HG02943 (cell line): Measurements from ENCODE around the gene ORM1.
"Not testable (repeated sequence)": the region's sequence is repeated elsewhere in the genome, so short reads cannot be mapped to it uniquely, and the experiment has no call there.

Source experiments
- ATAC-seq: cut with Tn5 transposase; IDR thresholded peaks from one replicate; pipeline ENCODE4 v1.9.1; 2021; ENCODE audit warnings: mild to moderate bottlenecking, low read depth, moderate library complexity; ENCODE audit not compliant: unreplicated experiment

Gene ORM1

DNA sequence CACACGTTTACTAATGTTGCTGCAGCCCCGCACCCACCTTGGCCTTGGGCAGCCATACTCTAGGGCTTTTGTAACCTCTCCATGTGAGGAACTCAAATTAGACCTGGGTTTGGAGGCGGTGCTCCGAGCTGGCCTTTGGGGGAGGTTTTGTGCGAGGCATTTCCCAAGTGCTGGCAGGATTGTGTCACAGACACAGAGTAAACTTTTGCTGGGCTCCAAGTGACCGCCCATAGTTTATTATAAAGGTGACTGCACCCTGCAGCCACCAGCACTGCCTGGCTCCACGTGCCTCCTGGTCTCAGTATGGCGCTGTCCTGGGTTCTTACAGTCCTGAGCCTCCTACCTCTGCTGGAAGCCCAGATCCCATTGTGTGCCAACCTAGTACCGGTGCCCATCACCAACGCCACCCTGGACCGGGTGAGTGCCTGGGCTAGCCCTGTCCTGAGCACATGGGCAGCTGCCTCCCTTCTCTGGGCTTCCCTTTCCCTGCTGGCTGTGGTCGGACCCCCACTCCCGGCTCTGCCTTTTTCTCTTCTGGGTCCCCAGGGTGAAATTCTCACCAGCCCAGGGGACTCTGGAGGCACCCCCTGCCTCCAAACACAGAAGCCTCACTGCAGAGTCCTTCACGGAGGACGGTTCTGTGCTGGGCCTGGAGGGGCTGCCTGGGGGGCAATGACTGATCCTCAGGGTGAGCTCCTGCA lies at the start of gene ORM1:
ORM1 (plus strand) TSS at position 268 of the 701 bp plus-strand sequence; CDS start at position 304, 36 bp downstream.
- not testable (repeated sequence) for ATAC-seq

DNA sequence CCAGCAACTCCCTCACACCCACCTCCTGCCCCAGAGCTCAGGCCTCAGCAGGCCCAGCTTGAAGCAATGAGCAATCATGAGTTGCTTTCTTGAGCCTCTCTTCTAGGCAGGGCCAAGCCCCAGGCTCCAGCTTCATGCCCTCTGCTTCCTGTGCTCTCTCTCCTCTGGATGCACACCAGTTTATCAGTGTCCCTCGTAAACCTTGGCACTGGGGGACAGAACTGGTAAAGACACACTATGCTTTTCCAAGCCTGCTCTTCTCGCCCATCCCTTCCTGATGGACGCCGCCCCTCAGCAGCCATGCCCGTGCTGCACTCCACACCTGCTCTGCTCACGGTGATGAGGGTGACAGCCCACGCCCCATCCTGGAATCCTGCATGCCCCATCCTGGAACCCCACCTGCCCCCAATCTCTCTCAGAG lies 49.4 kb upstream of the ORM1 start:
- no peak for ATAC-seq

DNA sequence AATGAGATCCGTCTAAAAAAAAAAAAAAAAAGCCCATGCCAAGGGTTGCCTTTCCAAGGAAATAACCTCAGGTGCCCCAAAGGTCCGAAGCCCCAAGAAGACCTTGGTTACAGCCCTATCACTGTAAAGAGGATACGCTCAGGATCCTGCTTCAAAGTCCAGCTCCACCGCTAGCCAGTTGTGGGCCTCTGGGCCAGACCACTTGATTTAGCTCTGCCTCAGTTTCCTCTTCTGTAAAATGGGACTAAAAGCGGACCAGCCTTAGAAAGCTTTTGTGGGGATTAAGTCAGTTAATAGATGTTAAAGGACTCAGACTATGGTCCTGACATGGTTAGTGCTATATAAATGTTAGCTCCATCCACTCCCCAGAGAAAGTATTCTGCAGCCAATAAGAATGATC lies 48.7 kb upstream of the ORM1 start:
- ATAC-seq, result no peak

DNA sequence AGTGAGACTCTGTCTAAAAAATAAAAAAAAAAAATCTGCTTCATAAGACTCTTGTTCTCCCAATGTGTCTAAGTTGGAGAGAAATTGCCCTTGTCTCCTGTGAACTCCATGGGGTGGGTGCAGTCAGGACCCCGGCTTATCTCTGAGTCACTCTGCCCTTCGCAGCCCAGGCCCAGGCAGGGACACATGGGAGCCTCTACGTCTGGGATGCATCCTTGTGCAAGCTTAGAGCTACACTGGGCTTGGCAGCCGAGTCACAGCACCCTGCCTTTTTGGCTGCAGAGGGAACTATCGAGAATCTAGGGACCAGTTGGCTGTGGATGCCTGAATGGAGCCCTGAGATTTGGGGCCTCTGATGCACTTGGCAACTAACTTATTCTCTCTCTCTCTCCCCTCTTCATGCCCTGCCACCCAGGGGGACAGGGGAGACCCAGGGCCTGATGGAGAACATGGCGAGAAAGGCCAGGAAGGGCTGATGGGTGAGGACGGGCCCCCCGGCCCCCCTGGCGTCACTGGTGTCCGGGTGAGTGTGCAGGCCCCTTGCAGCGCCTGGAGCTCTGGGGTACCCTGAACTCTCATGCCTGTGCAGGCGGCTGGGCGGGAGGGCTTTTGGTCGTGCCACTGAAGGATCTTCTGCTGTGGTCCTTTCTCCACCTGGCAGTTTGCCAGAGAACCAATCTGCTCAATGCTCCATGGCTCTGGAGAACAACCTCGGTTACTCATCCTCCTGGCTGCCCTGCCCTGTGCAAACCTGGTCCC lies 47.5 kb upstream of the ORM1 start:
- no peak for ATAC-seq

DNA sequence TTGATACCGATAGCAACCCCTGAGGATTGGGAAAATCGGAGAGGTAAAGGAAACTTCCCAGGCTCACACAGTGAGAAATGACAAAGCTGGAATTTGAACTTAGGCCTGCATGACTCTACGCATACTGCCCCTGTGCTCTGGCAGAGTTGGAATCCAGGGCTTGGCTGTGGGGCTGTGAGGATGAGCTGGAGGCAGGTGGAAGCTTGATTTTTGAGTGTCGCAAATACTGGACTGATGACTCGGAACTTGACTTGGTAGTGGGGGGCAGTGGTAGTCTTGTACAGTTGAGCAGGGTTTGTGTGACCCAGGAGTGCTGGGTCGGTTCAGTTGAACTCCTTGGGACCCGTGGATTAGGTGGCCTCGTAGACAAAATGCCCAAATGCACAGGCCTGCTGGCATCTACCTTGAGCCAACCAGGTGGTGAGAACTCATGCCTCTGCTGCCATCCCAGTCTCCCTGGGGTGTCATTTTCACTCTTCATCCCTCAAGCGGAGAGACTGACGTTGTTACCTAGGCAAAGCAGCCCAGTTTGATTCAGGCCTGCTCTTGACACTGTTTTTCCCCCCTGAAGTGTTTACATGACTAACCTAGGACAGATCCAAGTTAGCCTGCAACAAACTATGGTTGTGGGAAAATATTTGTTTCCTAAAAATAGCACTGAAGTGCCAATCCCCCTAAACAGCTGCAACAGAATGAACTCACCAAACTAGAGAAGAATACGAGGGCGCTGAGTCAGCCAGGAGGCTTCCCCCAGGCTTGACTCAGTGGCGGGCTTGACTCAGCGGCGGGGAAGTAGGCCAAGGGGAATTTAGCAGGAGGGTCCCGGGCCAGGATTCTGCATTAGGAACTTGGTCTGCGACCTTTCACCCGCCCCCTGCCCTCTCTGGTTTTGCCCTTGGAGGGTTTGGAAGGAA lies 45.7 kb upstream of the ORM1 start:
- no peak for ATAC-seq

- no peak for ATAC-seq
These were observed 44.5 kb upstream of the ORM1 start for GRCh38 chr9:114278356-114278755.

DNA sequence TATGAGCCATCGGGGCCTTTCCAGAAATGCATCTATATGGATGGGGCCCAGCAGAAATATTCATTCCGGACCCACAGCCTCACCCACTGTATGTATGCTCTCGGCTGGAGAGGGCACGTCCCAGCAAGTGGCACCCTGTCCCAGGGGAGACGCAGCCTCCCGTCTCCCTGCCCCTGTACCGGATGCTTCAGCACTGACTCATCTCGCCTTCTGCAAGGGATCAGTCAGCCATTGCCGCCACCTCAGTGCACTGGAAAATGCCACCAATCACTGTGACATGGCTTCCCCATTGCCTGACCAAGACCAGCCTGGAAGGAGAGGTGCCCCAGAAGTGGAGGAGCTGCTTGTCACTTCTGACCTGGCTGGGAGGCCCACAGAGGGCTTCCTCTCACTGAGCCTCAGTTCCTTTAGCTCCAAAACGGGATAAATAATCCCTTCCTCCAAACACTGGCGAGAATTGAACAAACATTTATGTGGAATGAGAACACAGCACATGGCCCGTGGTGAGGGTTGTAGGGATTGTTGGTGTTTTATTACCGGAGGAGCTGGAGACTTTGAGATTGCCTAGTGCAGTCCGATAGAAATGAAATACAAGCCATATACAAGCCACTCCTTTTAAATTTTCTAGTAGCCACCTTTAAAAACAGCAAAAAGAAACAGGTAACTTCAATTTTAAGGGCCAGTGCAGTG lies 43.9 kb upstream of the ORM1 start:
- no peak for ATAC-seq

GRCh38 chr9:114279693-114280092 lies 43.2 kb upstream of the ORM1 start:
- ATAC-seq, result no peak

DNA sequence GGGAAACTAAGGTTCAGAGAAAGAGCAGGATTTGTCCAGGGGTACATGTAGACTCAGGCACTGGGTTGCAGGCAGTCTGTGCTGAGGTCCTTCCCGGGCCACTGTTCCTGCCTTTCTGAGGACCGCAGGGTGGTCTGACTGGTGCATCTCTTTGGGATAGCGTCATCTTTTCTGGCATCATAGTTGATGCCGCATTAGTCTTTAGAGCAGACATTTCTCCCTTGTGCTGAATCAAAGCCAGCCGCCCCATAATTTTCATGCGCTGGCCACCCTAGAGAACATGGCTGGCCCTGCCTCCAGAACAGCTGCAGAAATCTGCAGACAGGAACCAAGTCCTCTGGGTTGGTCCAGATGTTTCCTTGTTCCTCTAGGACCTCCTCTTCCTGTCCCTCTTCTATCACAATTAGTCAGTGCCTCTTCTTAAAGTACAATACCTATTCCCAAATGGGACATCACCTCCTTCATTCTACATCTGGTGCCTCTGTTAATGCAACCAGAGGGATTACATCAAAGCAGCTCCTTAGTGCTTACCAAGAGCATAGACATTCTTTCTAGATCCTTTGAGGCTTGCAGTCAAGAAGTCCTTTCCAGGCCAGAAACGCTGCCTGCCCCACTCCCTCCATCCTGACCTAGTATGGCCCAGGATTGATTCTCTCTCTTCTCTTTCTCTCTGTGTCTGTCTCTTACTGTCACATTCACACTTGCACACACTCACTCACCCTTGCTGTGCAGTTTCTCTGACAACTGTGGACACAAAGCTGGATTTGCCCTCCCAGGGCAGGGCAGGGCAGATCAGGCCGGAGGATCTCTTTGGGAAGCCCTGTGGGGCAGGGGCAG lies 42.0 kb upstream of the ORM1 start:
- ATAC-seq, result no peak

DNA sequence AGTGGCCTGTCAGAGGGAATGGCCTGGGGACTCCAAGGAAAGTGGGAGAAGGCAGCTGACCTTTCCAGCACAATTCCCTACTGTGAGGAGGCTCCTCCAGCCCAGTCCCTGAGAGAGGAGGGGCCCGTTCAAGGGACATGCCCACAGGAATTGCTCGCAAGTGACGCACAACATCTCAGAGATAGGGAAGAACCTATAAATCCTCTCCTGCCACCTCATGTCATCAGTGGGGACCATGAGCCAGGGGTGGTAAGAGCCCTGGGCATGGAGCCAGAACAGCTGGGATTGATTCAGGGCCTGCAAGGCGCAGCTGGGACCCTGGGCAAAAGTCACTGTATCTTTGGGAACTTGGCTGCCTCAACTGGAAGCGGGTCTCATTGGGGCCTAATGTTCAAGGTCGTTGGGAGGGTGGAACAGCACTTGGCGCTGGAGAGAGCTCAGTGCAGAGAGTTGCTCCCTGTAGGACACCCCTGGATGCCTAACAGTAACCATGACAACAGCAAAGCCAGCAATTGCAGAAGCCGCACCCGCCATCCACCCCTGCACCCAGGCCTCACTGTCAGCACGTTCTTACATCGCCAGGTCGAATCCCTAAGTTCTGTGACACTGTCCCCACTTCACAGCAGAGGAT lies 41.3 kb upstream of the ORM1 start:
- ATAC-seq, result no peak

DNA sequence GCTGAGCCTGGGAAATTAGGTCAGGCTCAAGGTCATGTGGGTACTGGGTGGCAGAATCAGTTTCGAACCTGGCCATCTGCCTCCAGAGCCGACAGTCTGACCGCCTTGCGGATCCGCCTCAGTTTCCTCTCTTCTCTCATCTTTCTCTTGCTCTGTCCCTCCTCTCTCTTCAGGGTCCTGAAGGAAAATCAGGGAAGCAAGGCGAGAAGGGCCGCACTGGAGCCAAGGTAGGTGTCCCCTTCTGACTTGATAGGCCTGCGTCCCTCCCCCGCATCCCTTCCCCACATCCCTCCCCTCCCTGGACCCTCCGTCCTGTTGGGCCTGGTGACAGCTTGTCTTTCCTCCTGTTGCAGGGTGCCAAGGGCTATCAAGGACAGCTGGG lies 40.8 kb upstream of the ORM1 start:
- ATAC-seq, result no peak

GRCh38 chr9:114282507-114282906 lies 40.4 kb upstream of the ORM1 start:
- ATAC-seq, result no peak

DNA sequence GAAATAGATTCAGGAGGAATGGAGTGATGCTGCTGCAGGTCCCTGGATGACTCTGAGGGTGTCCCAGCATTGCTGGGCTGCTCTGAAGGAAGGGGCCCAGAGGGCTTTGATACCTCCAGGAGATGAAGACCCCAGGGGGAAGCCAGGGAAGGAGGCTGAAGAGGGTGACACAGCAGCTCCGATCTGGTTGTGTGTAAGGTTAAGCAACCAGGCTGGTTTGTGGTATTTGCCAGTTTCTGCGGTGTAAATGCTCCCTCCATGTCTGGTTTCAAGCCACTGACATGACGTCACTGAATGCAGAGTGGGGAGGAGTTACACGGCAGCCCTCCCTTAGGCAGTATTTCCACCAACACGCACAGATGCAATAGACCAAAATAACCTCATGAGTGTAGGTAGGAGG lies 40.0 kb upstream of the ORM1 start:
- ATAC-seq, result no peak

- no peak for ATAC-seq
These were observed 39.3 kb upstream of the ORM1 start for GRCh38 chr9:114283551-114284111.

- ATAC-seq, result no peak
These were observed 38.4 kb upstream of the ORM1 start for GRCh38 chr9:114284316-114285060.

GRCh38 chr9:114285166-114285867 lies 37.6 kb upstream of the ORM1 start:
- no peak for ATAC-seq

GRCh38 chr9:114286146-114286679 lies 36.7 kb upstream of the ORM1 start:
- ATAC-seq, result no peak
